Esophagus muscularis mucosa (tissue), 3 donors: ENCODE results near the gene IQCH.

Source experiments
- CTCF ChIP-seq, 3 experiments: fragments of 200-600 bp in 2 of 3; fragments of 450-650 bp in 1 of 3; sonication (generic) in 2 of 3; IDR thresholded peaks; one replicate each; pipeline ENCODE4 v1.5.1; 2017 to 2019; ENCODE audit warnings: antibody characterized with exemption in 3 of 3, mild to moderate bottlenecking in 2 of 3, moderate library complexity in 1 of 3
- POLR2A ChIP-seq: fragments of 450-650 bp; IDR thresholded peaks from one replicate; pipeline ENCODE4 v1.6.1; 2017; ENCODE audit warnings: antibody characterized with exemption, moderate library complexity, mild to moderate bottlenecking, low read depth
- POLR2AphosphoS5 ChIP-seq, 2 donors: sonication (generic); formaldehyde crosslinking; IDR thresholded peaks; one replicate each; pipeline ENCODE4 v1.6.1; 2017; ENCODE audit warnings: antibody characterized with exemption in 2 of 2

GRCh38 chr15:67212684-67213367 lies 41.8 kb upstream of the IQCH start:
- TF ChIP-seq CTCF (IDR thresholded peaks at IDR 0.05) (no peak), POLR2AphosphoS5 (IDR thresholded peaks at IDR 0.05) (no peak), POLR2A (no peak)
